Measurements from ENCODE around the gene ADAMTSL5.
"Not testable (repeated sequence)": the region's sequence is repeated elsewhere in the genome, so short reads cannot be mapped to it uniquely, and the experiment has no call there.

The ADAMTSL5 gene

GRCh38 chr19:1549332-1549945, 36.6 kb upstream of the ADAMTSL5 start:
- no peak for DNase-seq (ENCODE audit: low read depth)
- Histone ChIP-seq H3K27me3 (replicated peaks; ENCODE audit: control insufficient read depth, insufficient read depth, low read length) (no peaks in the 10 kb centered on the region), H3K9ac (ENCODE audit: low read length) (no peak overlapping the region), H3K9me3 (ENCODE audit: control insufficient read depth, low read length) (no peaks in the 10 kb centered on the region), H3K36me3 (ENCODE audit: control insufficient read depth, insufficient read depth, low read length, severe bottlenecking) (no peaks in the 10 kb centered on the region), H3K4me1 (ENCODE audit: control insufficient read depth, insufficient read depth, low read length) (no peaks in the 10 kb centered on the region), H3K4me3 (ENCODE audit: low read length) (no peak overlapping the region)

DNA sequence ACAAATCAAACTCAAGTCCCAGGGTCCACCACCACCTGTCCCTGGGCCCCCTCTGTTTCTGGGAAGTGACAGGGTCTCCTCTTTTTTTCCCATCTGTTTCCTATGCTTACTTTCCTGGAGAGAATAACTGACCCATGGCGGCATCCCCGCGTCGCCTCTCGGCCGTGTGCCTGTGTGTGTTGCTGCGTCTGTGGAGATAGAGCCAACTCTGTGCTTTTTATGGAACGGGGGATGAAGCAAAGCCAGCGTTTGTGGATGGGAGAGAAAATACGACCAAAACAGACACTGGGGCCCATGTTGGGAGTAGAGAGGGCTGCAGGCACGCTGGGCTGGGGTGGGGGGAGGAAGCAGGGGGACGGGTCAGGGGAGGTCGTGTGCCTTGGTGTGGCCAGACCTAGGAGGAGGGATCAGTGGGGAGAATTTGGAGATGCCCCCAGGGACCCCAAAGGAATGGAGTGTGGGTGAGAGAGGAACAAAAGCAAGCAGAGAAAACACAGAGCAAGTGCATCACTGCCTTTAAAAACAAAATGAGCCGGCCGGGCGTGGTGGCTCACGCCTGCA, 27.6 kb upstream of the ADAMTSL5 start:
- Histone ChIP-seq H3K4me1 (ENCODE audit: control insufficient read depth, insufficient read depth, low read length) (peaks cover 15% of the 10 kb centered on the region), H3K4me3 (ENCODE audit: low read length) (no peak overlapping the region), H3K27me3 (replicated peaks; ENCODE audit: control insufficient read depth, insufficient read depth, low read length) (peaks cover 9% of the 10 kb centered on the region), H3K9ac (ENCODE audit: low read length) (peak overlapping the region; percentile 9), H3K9me3 (ENCODE audit: control insufficient read depth, low read length) (peaks cover 3% of the 10 kb centered on the region), H3K36me3 (ENCODE audit: control insufficient read depth, insufficient read depth, low read length, severe bottlenecking) (no peaks in the 10 kb centered on the region)
- DNase-seq (ENCODE audit: low read depth): no peak

DNA sequence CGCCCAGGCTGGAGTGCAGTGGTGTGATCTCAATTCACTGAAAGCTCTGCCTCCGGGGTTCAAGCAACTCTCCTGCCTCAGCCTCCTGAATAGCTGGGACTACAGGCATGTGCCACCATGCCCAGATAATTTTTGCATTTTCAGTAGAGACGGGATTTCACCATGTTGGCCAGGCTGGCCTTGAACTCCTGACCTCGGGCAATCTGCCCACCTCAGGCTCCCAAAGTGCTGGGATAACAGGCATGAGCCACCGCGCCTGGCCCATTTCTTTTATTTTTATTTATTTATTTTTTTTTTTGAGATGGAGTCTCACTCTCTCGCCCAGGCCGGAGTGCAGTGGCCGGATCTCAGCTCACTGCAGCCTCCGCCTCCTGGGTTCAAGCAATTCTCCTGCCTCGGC, 26.9 kb upstream of the ADAMTSL5 start:
- H3K9me3 ChIP-seq (ENCODE audit: control insufficient read depth, low read length); H3K27me3 ChIP-seq (replicated peaks; ENCODE audit: control insufficient read depth, insufficient read depth, low read length); H3K9ac ChIP-seq (ENCODE audit: low read length); H3K4me3 ChIP-seq (ENCODE audit: low read length); H3K36me3 ChIP-seq (ENCODE audit: control insufficient read depth, insufficient read depth, low read length, severe bottlenecking); DNase-seq (ENCODE audit: low read depth): not testable (repeated sequence)
- H3K4me1 ChIP-seq (ENCODE audit: control insufficient read depth, insufficient read depth, low read length): peaks cover 15% of the 10 kb centered on the region

GRCh38 chr19:1538978-1539377, 26.2 kb upstream of the ADAMTSL5 start:
- DNase-seq (ENCODE audit: low read depth): peak; percentile 43
- peaks cover 15% of the 10 kb centered on the region for H3K4me1 ChIP-seq (ENCODE audit: control insufficient read depth, insufficient read depth, low read length)
- peak overlapping the region; percentile 35 for H3K4me3 ChIP-seq (ENCODE audit: low read length)

GRCh38 chr19:1535699-1536098, 22.9 kb upstream of the ADAMTSL5 start:
- H3K27me3 ChIP-seq (replicated peaks; ENCODE audit: control insufficient read depth, insufficient read depth, low read length); H3K9me3 ChIP-seq (ENCODE audit: control insufficient read depth, low read length); H3K9ac ChIP-seq (ENCODE audit: low read length); H3K36me3 ChIP-seq (ENCODE audit: control insufficient read depth, insufficient read depth, low read length, severe bottlenecking); H3K4me3 ChIP-seq (ENCODE audit: low read length); DNase-seq (ENCODE audit: low read depth): not testable (repeated sequence)
- peaks cover 14% of the 10 kb centered on the region for H3K4me1 ChIP-seq (ENCODE audit: control insufficient read depth, insufficient read depth, low read length)

More at GRCh38 chr19:1538978-1539377, 26.2 kb upstream of the ADAMTSL5 start:
- Histone ChIP-seq H3K9ac (ENCODE audit: low read length) (peak overlapping the region; percentile 0), H3K27me3 (replicated peaks; ENCODE audit: control insufficient read depth, insufficient read depth, low read length) (peaks cover 9% of the 10 kb centered on the region), H3K36me3 (ENCODE audit: control insufficient read depth, insufficient read depth, low read length, severe bottlenecking) (no peaks in the 10 kb centered on the region), H3K9me3 (ENCODE audit: control insufficient read depth, low read length) (peaks cover 3% of the 10 kb centered on the region)

DNA sequence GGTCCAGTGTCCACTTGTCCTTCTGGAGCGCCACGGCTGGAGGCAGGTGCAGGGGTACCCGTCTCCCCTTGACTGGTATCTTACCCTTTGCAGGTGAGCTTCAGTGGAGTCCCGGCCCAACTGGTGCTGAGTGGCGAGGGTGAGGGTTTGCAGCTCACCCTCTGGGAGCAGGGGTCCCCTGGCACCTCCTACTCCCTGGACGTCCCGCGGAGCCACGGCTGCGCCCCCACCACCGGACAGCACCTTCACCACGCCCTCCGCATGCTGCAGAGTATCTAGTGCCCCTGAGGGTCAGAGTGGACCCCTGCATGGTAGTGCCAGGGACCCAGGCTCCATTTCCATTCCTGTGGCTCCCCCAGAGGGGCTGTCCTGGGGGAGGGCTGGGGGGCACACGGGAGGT, 22.2 kb upstream of the ADAMTSL5 start:
- DNase-seq (ENCODE audit: low read depth): no peak
- Histone ChIP-seq H3K4me3 (ENCODE audit: low read length) (no peak overlapping the region), H3K27me3 (replicated peaks; ENCODE audit: control insufficient read depth, insufficient read depth, low read length) (peaks cover 3% of the 10 kb centered on the region), H3K9ac (ENCODE audit: low read length) (no peak overlapping the region), H3K9me3 (ENCODE audit: control insufficient read depth, low read length) (peaks cover 3% of the 10 kb centered on the region), H3K36me3 (ENCODE audit: control insufficient read depth, insufficient read depth, low read length, severe bottlenecking) (no peaks in the 10 kb centered on the region), H3K4me1 (ENCODE audit: control insufficient read depth, insufficient read depth, low read length) (peaks cover 7% of the 10 kb centered on the region)

- H3K27me3 ChIP-seq (replicated peaks; ENCODE audit: control insufficient read depth, insufficient read depth, low read length): peaks cover 3% of the 10 kb centered on the region
- H3K4me3 ChIP-seq (ENCODE audit: low read length): no peak overlapping the region
- DNase-seq (ENCODE audit: low read depth): no peak
- peaks cover 3% of the 10 kb centered on the region for H3K9me3 ChIP-seq (ENCODE audit: control insufficient read depth, low read length)
- H3K4me1 ChIP-seq (ENCODE audit: control insufficient read depth, insufficient read depth, low read length): peaks cover 2% of the 10 kb centered on the region
- H3K36me3 ChIP-seq (ENCODE audit: control insufficient read depth, insufficient read depth, low read length, severe bottlenecking): no peaks in the 10 kb centered on the region
- H3K9ac ChIP-seq (ENCODE audit: low read length): no peak overlapping the region
These were observed 20.8 kb upstream of the ADAMTSL5 start for GRCh38 chr19:1533510-1534150.

DNA sequence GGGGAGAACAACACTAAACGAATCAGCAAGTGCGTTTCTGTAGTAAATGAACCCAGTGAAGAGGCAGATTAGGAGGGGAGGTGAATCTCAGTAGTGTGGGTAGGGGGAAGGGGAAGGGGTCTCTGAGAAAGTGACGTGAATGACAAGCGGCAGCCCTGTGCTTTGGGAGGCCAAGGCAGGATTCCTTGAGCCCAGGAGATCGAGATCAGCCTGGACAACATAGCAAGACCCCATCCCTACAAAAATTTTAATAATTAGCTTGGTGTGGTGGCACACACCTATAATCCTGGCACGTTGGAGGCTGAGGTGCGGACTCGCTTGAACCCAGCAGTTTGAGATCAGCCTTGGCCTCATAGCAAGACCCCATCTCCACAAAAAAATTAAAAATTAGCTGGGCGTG, 19.2 kb upstream of the ADAMTSL5 start:
- Histone ChIP-seq H3K36me3 (ENCODE audit: control insufficient read depth, insufficient read depth, low read length, severe bottlenecking) (no peaks in the 10 kb centered on the region), H3K4me3 (ENCODE audit: low read length) (no peak overlapping the region), H3K9me3 (ENCODE audit: control insufficient read depth, low read length) (peaks cover 3% of the 10 kb centered on the region), H3K4me1 (ENCODE audit: control insufficient read depth, insufficient read depth, low read length) (no peaks in the 10 kb centered on the region), H3K9ac (ENCODE audit: low read length) (no peak overlapping the region), H3K27me3 (replicated peaks; ENCODE audit: control insufficient read depth, insufficient read depth, low read length) (no peaks in the 10 kb centered on the region)
- no peak for DNase-seq (ENCODE audit: low read depth)

DNA sequence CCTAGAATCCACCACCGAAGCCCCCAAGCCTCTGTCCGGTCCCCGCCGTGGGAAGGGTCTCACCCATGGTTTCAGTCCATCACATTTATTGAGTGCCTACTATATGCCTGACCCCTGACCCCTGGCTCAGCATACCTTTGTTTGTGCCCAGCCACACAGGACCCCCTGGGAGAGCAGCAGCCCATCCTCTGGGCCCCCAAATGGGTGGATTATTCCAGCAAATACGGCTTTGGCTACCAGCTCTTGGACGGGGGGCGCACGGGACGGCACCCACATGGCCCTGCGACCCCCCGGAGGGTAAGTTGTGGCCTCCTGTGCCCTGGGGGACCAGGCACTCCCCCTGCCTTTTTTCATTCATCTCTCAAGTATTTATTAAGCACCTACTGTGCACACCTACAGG, 18.8 kb upstream of the ADAMTSL5 start:
- no peak overlapping the region for H3K9ac ChIP-seq (ENCODE audit: low read length)
- peaks cover 3% of the 10 kb centered on the region for H3K9me3 ChIP-seq (ENCODE audit: control insufficient read depth, low read length)
- no peaks in the 10 kb centered on the region for H3K36me3 ChIP-seq (ENCODE audit: control insufficient read depth, insufficient read depth, low read length, severe bottlenecking)
- no peaks in the 10 kb centered on the region for H3K4me1 ChIP-seq (ENCODE audit: control insufficient read depth, insufficient read depth, low read length)
- H3K4me3 ChIP-seq (ENCODE audit: low read length): no peak overlapping the region
- H3K27me3 ChIP-seq (replicated peaks; ENCODE audit: control insufficient read depth, insufficient read depth, low read length): no peaks in the 10 kb centered on the region
- no peak for DNase-seq (ENCODE audit: low read depth)

- H3K36me3 ChIP-seq (ENCODE audit: control insufficient read depth, insufficient read depth, low read length, severe bottlenecking); DNase-seq (ENCODE audit: low read depth): not testable (repeated sequence)
These were observed 18.0 kb upstream of the ADAMTSL5 start for GRCh38 chr19:1530856-1531255.

DNA sequence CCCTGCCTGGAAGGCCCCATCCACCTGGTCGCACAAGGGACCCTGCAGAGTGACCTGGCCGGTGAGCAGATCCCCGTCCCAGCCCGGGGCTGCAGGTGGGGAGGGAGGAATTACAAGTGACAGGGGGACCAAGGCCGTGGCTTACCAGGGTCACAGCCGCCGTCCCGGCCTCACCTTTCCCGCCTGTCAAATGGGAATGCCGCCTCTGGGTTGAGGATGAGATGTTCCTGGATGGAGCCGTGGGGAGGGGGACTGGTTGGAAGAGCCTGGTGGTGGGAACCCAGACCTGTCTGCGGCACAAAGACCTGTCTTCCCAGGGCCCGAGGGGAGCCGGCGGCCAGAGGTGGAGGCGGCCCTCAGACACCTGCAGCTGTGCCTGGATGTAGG, 16.6 kb upstream of the ADAMTSL5 start:
- Histone ChIP-seq H3K9me3 (ENCODE audit: control insufficient read depth, low read length) (no peaks in the 10 kb centered on the region), H3K36me3 (ENCODE audit: control insufficient read depth, insufficient read depth, low read length, severe bottlenecking) (no peaks in the 10 kb centered on the region), H3K4me1 (ENCODE audit: control insufficient read depth, insufficient read depth, low read length) (no peaks in the 10 kb centered on the region), H3K27me3 (replicated peaks; ENCODE audit: control insufficient read depth, insufficient read depth, low read length) (peaks cover 19% of the 10 kb centered on the region), H3K4me3 (ENCODE audit: low read length) (no peak overlapping the region), H3K9ac (ENCODE audit: low read length) (no peak overlapping the region)
- DNase-seq (ENCODE audit: low read depth): no peak

More at GRCh38 chr19:1530856-1531255, 18.0 kb upstream of the ADAMTSL5 start:
- not testable (repeated sequence) for H3K9me3 ChIP-seq (ENCODE audit: control insufficient read depth, low read length); H3K27me3 ChIP-seq (replicated peaks; ENCODE audit: control insufficient read depth, insufficient read depth, low read length); H3K9ac ChIP-seq (ENCODE audit: low read length); H3K4me1 ChIP-seq (ENCODE audit: control insufficient read depth, insufficient read depth, low read length); H3K4me3 ChIP-seq (ENCODE audit: low read length)
